ENCODE results near the gene BET1.

BET1 gene

GRCh38 chr7:94004024-94004951 lies at the start of gene BET1:
TSS of gene BET1 (minus strand) at chr7:94004355. CDS start at chr7:94004216, 139 bp downstream.
- peak; percentile 96 for ATAC-seq
- no peak for TF ChIP-seq ZNF8 (CRISPR knock-in tag; IDR thresholded peaks at IDR 0.05)
- no peak for TF ChIP-seq GLIS3 (CRISPR knock-in tag; IDR thresholded peaks at IDR 0.05)
- TF ChIP-seq CSRNP3 (CRISPR knock-in tag; IDR thresholded peaks at IDR 0.05) = no peak

- TF ChIP-seq ZNF70 (CRISPR knock-in tag; IDR thresholded peaks at IDR 0.05) (no peak), ZNF8 (CRISPR knock-in tag; IDR thresholded peaks at IDR 0.05) (no peak), PPARA (CRISPR knock-in tag; IDR thresholded peaks at IDR 0.05; ENCODE audit: borderline replicate concordance) (no peak), GLIS3 (CRISPR knock-in tag; IDR thresholded peaks at IDR 0.05) (no peak), ARNTL (CRISPR knock-in tag; IDR thresholded peaks at IDR 0.05; ENCODE audit: borderline replicate concordance, low read depth) (no peak), RARB (CRISPR knock-in tag; IDR thresholded peaks at IDR 0.05) (no peak), ISL1 (CRISPR knock-in tag; IDR thresholded peaks at IDR 0.05) (no peak), CSRNP3 (CRISPR knock-in tag; IDR thresholded peaks at IDR 0.05) (no peak), BACH2 (CRISPR knock-in tag; IDR thresholded peaks at IDR 0.05; ENCODE audit: borderline replicate concordance) (no peak), ZNF565 (CRISPR knock-in tag; conservative IDR thresholded peaks at IDR 0.05; ENCODE audit: low read depth) (no peak), PATZ1 (CRISPR knock-in tag; IDR thresholded peaks at IDR 0.05; ENCODE audit: borderline replicate concordance) (no peak), SNAI2 (CRISPR knock-in tag; IDR thresholded peaks at IDR 0.05) (no peak)
- ATAC-seq = no peak
Observed at GRCh38 chr7:94053532-94053931, 49.4 kb upstream of the BET1 start.

GRCh38 chr7:94052398-94053180 lies 48.4 kb upstream of the BET1 start:
- no peak for ATAC-seq
- TF ChIP-seq TSHZ2 (CRISPR knock-in tag; IDR thresholded peaks at IDR 0.05) = no peak
- TF ChIP-seq ZFP30 (CRISPR knock-in tag; IDR thresholded peaks at IDR 0.05) = no peak
- TF ChIP-seq BACH2 (CRISPR knock-in tag; IDR thresholded peaks at IDR 0.05; ENCODE audit: borderline replicate concordance) = no peak
- no peak for TF ChIP-seq ZNF70 (CRISPR knock-in tag; IDR thresholded peaks at IDR 0.05)
- TF ChIP-seq ZNF8 (CRISPR knock-in tag; IDR thresholded peaks at IDR 0.05) = no peak
- TF ChIP-seq SNAI2 (CRISPR knock-in tag; IDR thresholded peaks at IDR 0.05) = no peak
- no peak for TF ChIP-seq TOX (CRISPR knock-in tag; IDR thresholded peaks at IDR 0.05; ENCODE audit: borderline replicate concordance)
- TF ChIP-seq ZFP3 (CRISPR knock-in tag; IDR thresholded peaks at IDR 0.05) = no peak
- TF ChIP-seq CSDC2 (CRISPR knock-in tag; IDR thresholded peaks at IDR 0.05) = no peak
- TF ChIP-seq POU6F1 (CRISPR knock-in tag; IDR thresholded peaks at IDR 0.05; ENCODE audit: borderline replicate concordance, low read depth) = no peak
- TF ChIP-seq ZNF565 (CRISPR knock-in tag; conservative IDR thresholded peaks at IDR 0.05; ENCODE audit: low read depth) = no peak
